Neural crest cell (in vitro differentiated cells): ENCODE results near the gene OLFML2A. TPM values are rescaled to one million over a fixed set of nuclear protein-coding genes. Genes with fewer than 3 reads are reported as not detected.
A peak's percentile ranks its signal among the peaks of the same experiment; 100 is the strongest.

Experiments
- DNase-seq: peaks from one replicate; pipeline ENCODE4 v3.0.0; 2021; ENCODE audit warnings: low read depth, mixed read lengths, low spot score
- H3K27ac Mint-ChIP-seq: one replicate; pipeline ENCODE4 v1.8.0; 2021; ENCODE audit warnings: mild to moderate bottlenecking, mixed read lengths; ENCODE audit not compliant: unreplicated experiment
- H3K27me3 Mint-ChIP-seq: 2 replicates; pipeline ENCODE4 v1.8.0; 2021; ENCODE audit warnings: low read depth, mild to moderate bottlenecking, mixed read lengths
- H3K36me3 Mint-ChIP-seq: 2 replicates; pipeline ENCODE4 v1.8.0; 2021; ENCODE audit warnings: low read depth, mild to moderate bottlenecking, mixed read lengths
- H3K4me1 Mint-ChIP-seq: 2 replicates; pipeline ENCODE4 v1.8.0; 2021; ENCODE audit warnings: mixed read lengths
- H3K4me3 Mint-ChIP-seq: one replicate; pipeline ENCODE4 v1.8.0; 2021; ENCODE audit warnings: mild to moderate bottlenecking, mixed read lengths
- H3K9me3 Mint-ChIP-seq: 2 replicates; pipeline ENCODE4 v1.8.0; 2021; ENCODE audit warnings: mixed read lengths
- total RNA-seq: library from RNA; stranded (reverse); gene quantifications from 2 replicates; pipeline ENCODE4 v1.2.1, GENCODE V29; 2021
- TF ChIP-seq, protein P1 (sequence below): fragments of 200-600 bp; sonication (generic); conservative IDR thresholded peaks from 2 replicates; pipeline ENCODE4 v1.5.0; 2021; ENCODE audit warnings: antibody characterized with exemption, mild to moderate bottlenecking

Gene OLFML2A
- total RNA-seq, 1 donor from 2014 or later: 0.14 TPM

DNA sequence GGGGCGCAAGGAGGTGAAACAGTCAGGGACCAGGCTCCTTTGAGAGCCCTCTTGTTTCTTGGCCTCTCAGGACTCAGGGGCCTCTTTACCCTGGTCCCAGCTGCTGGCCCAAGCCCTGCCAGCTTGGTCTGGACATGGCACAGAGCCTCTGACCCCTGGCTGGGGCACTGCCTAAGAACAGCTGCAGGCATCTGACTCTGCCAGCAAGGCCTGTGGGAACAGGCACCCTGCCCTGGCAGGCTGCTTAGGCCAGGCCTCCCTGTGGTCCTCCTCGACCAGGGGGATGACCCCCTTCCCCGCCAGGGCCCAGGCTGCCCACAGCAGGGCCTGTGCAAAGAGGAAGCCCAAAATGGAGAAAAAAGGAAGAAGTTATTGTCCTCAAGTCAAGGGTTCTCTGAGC is 25.5 kb downstream of the OLFML2A start:
- DNase-seq: no peak
- Mint-ChIP-seq H3K4me1 (no peaks in the 10 kb centered on the region), H3K4me3 (no peak overlapping the region), H3K27ac (no peak overlapping the region), H3K36me3 (no peaks in the 10 kb centered on the region), H3K27me3 (no peaks in the 10 kb centered on the region), H3K9me3 (no peaks in the 10 kb centered on the region)
- TF ChIP-seq, protein P1, sequence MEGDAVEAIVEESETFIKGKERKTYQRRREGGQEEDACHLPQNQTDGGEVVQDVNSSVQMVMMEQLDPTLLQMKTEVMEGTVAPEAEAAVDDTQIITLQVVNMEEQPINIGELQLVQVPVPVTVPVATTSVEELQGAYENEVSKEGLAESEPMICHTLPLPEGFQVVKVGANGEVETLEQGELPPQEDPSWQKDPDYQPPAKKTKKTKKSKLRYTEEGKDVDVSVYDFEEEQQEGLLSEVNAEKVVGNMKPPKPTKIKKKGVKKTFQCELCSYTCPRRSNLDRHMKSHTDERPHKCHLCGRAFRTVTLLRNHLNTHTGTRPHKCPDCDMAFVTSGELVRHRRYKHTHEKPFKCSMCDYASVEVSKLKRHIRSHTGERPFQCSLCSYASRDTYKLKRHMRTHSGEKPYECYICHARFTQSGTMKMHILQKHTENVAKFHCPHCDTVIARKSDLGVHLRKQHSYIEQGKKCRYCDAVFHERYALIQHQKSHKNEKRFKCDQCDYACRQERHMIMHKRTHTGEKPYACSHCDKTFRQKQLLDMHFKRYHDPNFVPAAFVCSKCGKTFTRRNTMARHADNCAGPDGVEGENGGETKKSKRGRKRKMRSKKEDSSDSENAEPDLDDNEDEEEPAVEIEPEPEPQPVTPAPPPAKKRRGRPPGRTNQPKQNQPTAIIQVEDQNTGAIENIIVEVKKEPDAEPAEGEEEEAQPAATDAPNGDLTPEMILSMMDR: no peak

DNA sequence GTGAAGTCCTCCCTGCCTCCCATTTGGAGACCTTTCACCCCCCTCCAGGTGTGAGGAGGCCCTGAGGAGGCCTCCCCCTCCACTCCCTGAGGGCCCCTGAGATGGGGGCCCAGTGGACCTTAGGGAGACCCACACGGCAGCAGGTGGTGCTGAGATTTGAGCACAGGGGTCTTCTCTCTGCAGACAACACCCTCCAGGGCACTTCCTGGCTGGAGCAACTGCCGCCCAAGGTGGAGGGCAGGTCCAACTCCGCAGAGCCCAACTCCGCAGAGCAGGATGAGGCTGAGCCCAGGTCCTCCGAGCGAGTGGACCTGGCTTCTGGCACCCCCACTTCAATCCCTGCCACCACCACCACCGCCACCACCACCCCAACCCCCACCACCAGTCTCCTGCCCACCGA is 27.0 kb downstream of the OLFML2A start:
- Mint-ChIP-seq H3K4me1 (peaks cover 5% of the 10 kb centered on the region), H3K36me3 (no peaks in the 10 kb centered on the region), H3K27ac (no peak overlapping the region), H3K9me3 (no peaks in the 10 kb centered on the region), H3K4me3 (no peak overlapping the region), H3K27me3 (no peaks in the 10 kb centered on the region)
- TF ChIP-seq, protein P1: no peak
- no peak for DNase-seq

DNA sequence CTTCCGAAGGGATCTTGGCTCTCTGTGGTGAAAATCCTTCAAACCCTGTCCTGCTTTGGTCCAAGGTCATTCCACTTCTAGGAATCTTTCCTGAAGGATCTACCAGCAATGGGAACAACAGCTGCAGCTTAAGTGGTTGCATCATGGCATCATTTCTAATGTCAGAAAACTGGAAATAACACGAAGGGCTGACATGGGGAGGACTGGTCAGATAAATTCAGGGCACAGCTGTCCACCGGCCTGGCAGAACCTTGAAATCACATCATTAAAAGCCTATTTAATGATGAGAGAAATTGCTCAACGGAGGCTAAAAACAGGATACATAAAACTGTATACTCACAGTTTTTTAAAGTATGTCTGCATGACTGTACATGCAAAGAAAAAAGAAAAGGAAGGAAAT is 28.3 kb downstream of the OLFML2A start:
- Mint-ChIP-seq H3K27ac (no peak overlapping the region), H3K4me1 (peaks cover 8% of the 10 kb centered on the region), H3K27me3 (no peaks in the 10 kb centered on the region), H3K36me3 (no peaks in the 10 kb centered on the region), H3K9me3 (no peaks in the 10 kb centered on the region), H3K4me3 (no peak overlapping the region)
- TF ChIP-seq, protein P1: no peak
- DNase-seq: no peak

DNA sequence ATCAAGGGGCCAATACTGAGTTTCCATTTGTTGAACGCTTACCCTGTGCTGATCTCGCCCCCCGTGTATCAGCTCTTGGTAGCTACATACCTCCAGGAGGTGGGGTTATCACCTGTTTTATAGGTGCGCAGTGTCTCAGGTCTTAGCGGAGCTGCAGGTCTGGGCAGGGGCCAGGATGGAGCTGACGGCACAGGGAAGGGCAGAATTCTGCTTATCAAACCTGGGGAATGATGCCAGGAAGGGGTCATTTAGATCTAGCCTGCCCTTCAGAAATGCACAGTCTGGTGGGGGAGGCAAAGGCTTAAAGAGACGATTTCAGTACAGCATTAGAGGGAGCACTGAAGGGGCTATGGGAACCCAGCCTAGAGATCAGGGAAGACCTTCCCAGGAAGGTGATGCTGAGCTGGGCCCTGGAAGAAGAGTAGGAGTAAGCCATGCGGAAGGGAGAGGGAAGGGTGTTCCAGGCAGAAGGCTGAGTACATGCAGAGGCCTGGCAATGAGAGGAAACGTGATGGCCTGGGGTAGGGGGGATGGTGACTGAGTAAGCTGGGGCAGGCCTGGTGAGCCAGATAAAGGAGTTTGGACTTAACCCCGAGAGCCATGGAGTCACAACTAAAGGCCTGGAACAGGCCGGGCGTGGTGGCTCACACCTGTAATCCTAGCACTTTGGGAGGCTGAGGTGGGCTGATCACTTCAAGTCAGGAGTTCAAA is 31.5 kb downstream of the OLFML2A start:
- Mint-ChIP-seq H3K27ac (no peak overlapping the region), H3K4me1 (peaks cover 28% of the 10 kb centered on the region), H3K36me3 (no peaks in the 10 kb centered on the region), H3K27me3 (no peaks in the 10 kb centered on the region), H3K4me3 (no peak overlapping the region), H3K9me3 (no peaks in the 10 kb centered on the region)
- TF ChIP-seq, protein P1: no peak
- DNase-seq: no peak

DNA sequence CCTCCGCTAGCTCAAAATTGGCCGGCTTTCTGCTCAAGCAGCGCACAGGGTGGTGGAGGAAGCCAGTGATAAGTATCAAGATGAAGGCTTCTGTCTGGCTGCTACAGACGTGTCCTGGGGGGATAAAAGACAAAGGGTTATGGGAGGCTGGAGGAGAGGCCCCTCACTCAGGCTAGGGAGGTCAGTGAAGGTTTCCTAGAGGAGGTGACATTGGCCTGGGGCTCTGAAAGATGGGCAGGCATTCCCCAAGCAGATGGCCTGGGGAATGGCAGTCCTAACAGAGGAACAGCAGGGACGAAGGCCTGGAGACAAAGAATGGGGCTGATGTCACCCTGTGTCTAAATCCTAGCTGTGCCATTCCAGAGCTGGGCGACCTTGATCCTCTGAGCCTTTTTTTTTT is 32.3 kb downstream of the OLFML2A start:
- Mint-ChIP-seq H3K9me3 (no peaks in the 10 kb centered on the region), H3K4me1 (peaks cover 28% of the 10 kb centered on the region), H3K27me3 (no peaks in the 10 kb centered on the region), H3K36me3 (no peaks in the 10 kb centered on the region), H3K4me3 (no peak overlapping the region), H3K27ac (peak overlapping the region; percentile 63)
- TF ChIP-seq, protein P1: no peak
- no peak for DNase-seq
